Breast epithelium (tissue), 4 donors: ENCODE results near the gene BORA. TPM values are rescaled to one million over a fixed set of nuclear protein-coding genes. Genes with fewer than 3 reads are reported as not detected.
"Not testable (repeated sequence)": the region's sequence is repeated elsewhere in the genome, so short reads cannot be mapped to it uniquely, and the experiment has no call there.

Experiments used
- DNase-seq, 2 donors: peaks; one replicate each; pipeline ENCODE4 v3.0.0-alpha.2; 2019; ENCODE audit warnings: low spot score in 2 of 2
- H3K27ac ChIP-seq, 2 donors: fragments of 200-600 bp; sonication (generic) in 1 of 2; one replicate each; pipeline ENCODE4 v1.5.1; 2016 to 2019; ENCODE audit warnings: mild to moderate bottlenecking in 1 of 2
- H3K27me3 ChIP-seq, 2 donors: fragments of 200-600 bp; sonication (generic) in 1 of 2; one replicate each; pipeline versions ENCODE4 v1.5.1 to v1.6.0; 2017 to 2019; ENCODE audit warnings: control low read depth in 1 of 2, mild to moderate bottlenecking in 1 of 2
- H3K36me3 ChIP-seq: fragments of 200-600 bp; one replicate; pipeline ENCODE4 v1.5.1; 2019
- H3K4me1 ChIP-seq, 2 donors: fragments of 200-600 bp; sonication (generic); one replicate each; pipeline ENCODE4 v1.5.1; 2016 to 2019; ENCODE audit warnings: control low read depth in 1 of 2
- H3K4me3 ChIP-seq, 3 donors: fragments of 200-600 bp; sonication (generic); 1 replicate in 2 of 3; 2 replicates in 1 of 3; pipeline ENCODE4 v1.5.1; 2016 to 2019; ENCODE audit warnings: mild to moderate bottlenecking in 3 of 3, moderate library complexity in 2 of 3
- H3K9me3 ChIP-seq, 2 donors: fragments of 200-600 bp; sonication (generic) in 1 of 2; one replicate each; pipeline ENCODE4 v1.5.1; 2016 to 2019; ENCODE audit warnings: control low read depth in 1 of 2
- POLR2A ChIP-seq: fragments of 450-650 bp; IDR thresholded peaks from one replicate; pipeline ENCODE4 v1.6.1; 2016; ENCODE audit warnings: antibody characterized with exemption, mild to moderate bottlenecking, moderate library complexity
- POLR2AphosphoS5 ChIP-seq, 3 donors: sonication (generic); formaldehyde crosslinking; IDR thresholded peaks; one replicate each; pipeline ENCODE4 v1.6.1; 2017; ENCODE audit warnings: antibody characterized with exemption in 3 of 3
- intact Hi-C: fragments of 100-400 bp; cut with DNase I; formaldehyde crosslinking; loops from one replicate; pipeline ENCODE4 v1.15.1; 2023; ENCODE audit warnings: low total_unique reads
- total RNA-seq, 3 donors: library from RNA; depleted of rRNA; stranded (reverse); fragments of >200 nt; gene quantifications; one replicate each; pipeline ENCODE4 v1.1.0, GENCODE V29; 2016
- TF ChIP-seq, protein P1 (sequence below), 3 donors: fragments of 450-650 bp; IDR thresholded peaks; one replicate each; pipeline ENCODE4 v1.5.1; 2016 to 2017; ENCODE audit warnings: antibody characterized with exemption in 3 of 3, mild to moderate bottlenecking in 3 of 3, moderate library complexity in 3 of 3

Gene BORA
- total RNA-seq, 3 donors from 2014 or later = 4.3 to 5.3 (median 4.8) TPM

GRCh38 chr13:72760189-72760588, 32.5 kb downstream of the BORA start:
- Histone ChIP-seq H3K4me3 (no peak overlapping the region), H3K4me1 (no peaks in the 10 kb centered on the region)
- intact Hi-C loops = no loop called here

GRCh38 chr13:72763411-72763810, 35.7 kb downstream of the BORA start:
- H3K36me3 ChIP-seq = peaks cover 10% of the 10 kb centered on the region
- no peak overlapping the region for H3K4me3 ChIP-seq
- H3K27me3 ChIP-seq = no peaks in the 10 kb centered on the region
- H3K9me3 ChIP-seq = no peaks in the 10 kb centered on the region
- no peak for DNase-seq
- no peak overlapping the region for H3K27ac ChIP-seq
- H3K4me1 ChIP-seq = no peaks in the 10 kb centered on the region
- TF ChIP-seq POLR2A (no peak), POLR2AphosphoS5 (IDR thresholded peaks at IDR 0.05) (no peak)
- TF ChIP-seq, protein P1, sequence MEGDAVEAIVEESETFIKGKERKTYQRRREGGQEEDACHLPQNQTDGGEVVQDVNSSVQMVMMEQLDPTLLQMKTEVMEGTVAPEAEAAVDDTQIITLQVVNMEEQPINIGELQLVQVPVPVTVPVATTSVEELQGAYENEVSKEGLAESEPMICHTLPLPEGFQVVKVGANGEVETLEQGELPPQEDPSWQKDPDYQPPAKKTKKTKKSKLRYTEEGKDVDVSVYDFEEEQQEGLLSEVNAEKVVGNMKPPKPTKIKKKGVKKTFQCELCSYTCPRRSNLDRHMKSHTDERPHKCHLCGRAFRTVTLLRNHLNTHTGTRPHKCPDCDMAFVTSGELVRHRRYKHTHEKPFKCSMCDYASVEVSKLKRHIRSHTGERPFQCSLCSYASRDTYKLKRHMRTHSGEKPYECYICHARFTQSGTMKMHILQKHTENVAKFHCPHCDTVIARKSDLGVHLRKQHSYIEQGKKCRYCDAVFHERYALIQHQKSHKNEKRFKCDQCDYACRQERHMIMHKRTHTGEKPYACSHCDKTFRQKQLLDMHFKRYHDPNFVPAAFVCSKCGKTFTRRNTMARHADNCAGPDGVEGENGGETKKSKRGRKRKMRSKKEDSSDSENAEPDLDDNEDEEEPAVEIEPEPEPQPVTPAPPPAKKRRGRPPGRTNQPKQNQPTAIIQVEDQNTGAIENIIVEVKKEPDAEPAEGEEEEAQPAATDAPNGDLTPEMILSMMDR (IDR thresholded peaks at IDR 0.05) = no peak
- intact Hi-C loops = no loop called here

More at GRCh38 chr13:72760189-72760588, 32.5 kb downstream of the BORA start:
- no peaks in the 10 kb centered on the region for H3K27me3 ChIP-seq
- H3K27ac ChIP-seq = no peak overlapping the region
- DNase-seq = no peak
- no peaks in the 10 kb centered on the region for H3K9me3 ChIP-seq
- peaks cover 4% of the 10 kb centered on the region for H3K36me3 ChIP-seq
- TF ChIP-seq, protein P1 (IDR thresholded peaks at IDR 0.05) = no peak
- no peak for TF ChIP-seq POLR2AphosphoS5 (IDR thresholded peaks at IDR 0.05)
- no peak for TF ChIP-seq POLR2A

DNA sequence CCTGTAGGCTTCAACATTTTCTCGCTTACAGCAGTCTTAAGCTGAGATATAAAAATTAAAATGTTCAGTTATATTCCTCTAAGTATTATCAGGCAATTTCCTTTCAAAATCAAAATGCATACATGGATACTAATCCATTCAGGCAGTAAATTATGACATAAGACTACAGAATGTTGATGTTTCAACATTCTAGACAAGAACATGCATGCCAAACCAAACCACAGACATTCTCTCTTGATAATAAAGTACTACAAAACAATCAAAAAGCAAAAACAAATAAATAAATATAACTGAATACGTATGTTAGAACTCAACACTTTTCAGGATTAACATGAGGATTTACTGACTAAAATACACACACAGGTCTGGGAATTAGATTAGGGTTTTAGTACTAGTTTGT, 46.3 kb downstream of the BORA start:
- H3K36me3 ChIP-seq = peaks cover 29% of the 10 kb centered on the region
- H3K27me3 ChIP-seq = no peaks in the 10 kb centered on the region
- H3K4me1 ChIP-seq = no peaks in the 10 kb centered on the region
- no peak overlapping the region for H3K27ac ChIP-seq
- intact Hi-C loops = no loop called here
- no peaks in the 10 kb centered on the region for H3K9me3 ChIP-seq
- no peak for DNase-seq
- no peak for TF ChIP-seq POLR2AphosphoS5 (IDR thresholded peaks at IDR 0.05)
- TF ChIP-seq, protein P1 (IDR thresholded peaks at IDR 0.05) = no peak
- no peak for TF ChIP-seq POLR2A
- no peak overlapping the region for H3K4me3 ChIP-seq

GRCh38 chr13:72781451-72782439, 54.0 kb downstream of the BORA start, which contains the start of the genes DIS3 and PIBF1:
TSS of gene DIS3 (minus strand) at chr13:72781900. CDS start at chr13:72781832, 68 bp downstream.
TSS of gene PIBF1 (plus strand) at chr13:72782133. CDS start at chr13:72783470, 1,337 bp downstream.
- intact Hi-C loops = no loop called here
- TF ChIP-seq, protein P1 (IDR thresholded peaks at IDR 0.05) = no peak
- TF ChIP-seq POLR2AphosphoS5 (IDR thresholded peaks at IDR 0.05) (peak; percentile 68 to 93 (median 69)), POLR2A (peak; percentile 26)
- Histone ChIP-seq H3K36me3 (no peaks in the 10 kb centered on the region), H3K27ac (peak within 1 kb of the TSS; percentile 87 to 94), H3K9me3 (no peaks in the 10 kb centered on the region), H3K4me3 (peak within 1 kb of the TSS; percentile 87 to 94 (median 89)), H3K27me3 (no peaks in the 10 kb centered on the region), H3K4me1 (peaks cover 4 to 5% of the 10 kb centered on the region in 2 donors)
- DNase-seq = peak; percentile 95 to 96

DNA sequence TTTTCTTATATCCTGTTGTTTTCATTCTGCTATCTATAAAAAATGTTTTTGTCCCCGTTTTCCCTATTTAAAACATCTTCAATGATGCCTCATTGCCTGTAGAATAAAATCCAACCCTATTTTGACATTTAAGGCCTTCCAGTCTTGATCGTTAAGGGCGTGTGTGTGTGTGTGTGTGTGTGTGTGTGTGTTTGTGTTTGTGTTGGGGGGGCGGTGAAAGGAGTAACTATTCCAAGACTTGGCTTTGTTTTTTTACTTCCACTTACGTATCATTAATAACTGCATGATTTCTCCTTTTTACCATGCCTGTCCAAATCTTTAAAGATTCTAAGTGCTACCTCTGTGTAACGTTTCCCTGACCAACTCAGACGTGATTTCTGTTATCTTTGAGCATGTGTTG, 55.0 kb downstream of the BORA start:
- H3K4me1 ChIP-seq = peaks cover 4 to 5% of the 10 kb centered on the region in 2 donors
- H3K27me3 ChIP-seq = no peaks in the 10 kb centered on the region
- intact Hi-C loops = no loop called here

GRCh38 chr13:72784679-72785078, 57.0 kb downstream of the BORA start:
- H3K27me3 ChIP-seq, H3K27ac ChIP-seq, H3K36me3 ChIP-seq, H3K9me3 ChIP-seq, intact Hi-C loops, H3K4me1 ChIP-seq, H3K4me3 ChIP-seq, DNase-seq: not testable (repeated sequence)

More for the DNA sequence above, 55.0 kb downstream of the BORA start:
- DNase-seq = no peak
- TF ChIP-seq POLR2A (no peak), POLR2AphosphoS5 (IDR thresholded peaks at IDR 0.05) (no peak)
- TF ChIP-seq, protein P1 (IDR thresholded peaks at IDR 0.05) = no peak
- H3K9me3 ChIP-seq = no peaks in the 10 kb centered on the region
- H3K4me3 ChIP-seq = peak overlapping the region; percentile 87 to 94 (median 89)
- H3K27ac ChIP-seq = peak overlapping the region in 1 of 2 donors; percentile 87
- H3K36me3 ChIP-seq = no peaks in the 10 kb centered on the region
